Neural cell (in vitro differentiated cells): ENCODE results near the gene MYO19.

Experiments
- CTCF ChIP-seq: fragments of 450-650 bp; IDR thresholded peaks from 2 replicates; pipeline ENCODE4 v1.5.1; 2014; ENCODE audit warnings: antibody characterized with exemption, mild to moderate bottlenecking, moderate library complexity; ENCODE audit not compliant: poor library complexity, severe bottlenecking
- EP300 ChIP-seq: fragments of 450-650 bp; conservative IDR thresholded peaks from 2 replicates; pipeline ENCODE4 v1.6.1; 2014; ENCODE audit warnings: antibody characterized with exemption, mild to moderate bottlenecking, moderate library complexity; ENCODE audit not compliant: poor library complexity, severe bottlenecking
- EZH2 ChIP-seq: fragments of 200-600, 300-800 bp; shearing (Covaris generic), sonication (generic); IDR thresholded peaks from 2 replicates; pipeline ENCODE4 v1.6.1; 2014; ENCODE audit warnings: antibody characterized with exemption, low read length, borderline replicate concordance, mild to moderate bottlenecking; ENCODE audit not compliant: insufficient read depth, poor library complexity, severe bottlenecking
- POLR2AphosphoS5 ChIP-seq: IDR thresholded peaks from 2 replicates; pipeline ENCODE4 v1.6.1; 2012
- RAD21 ChIP-seq: fragments of 450-650 bp; conservative IDR thresholded peaks from 2 replicates; pipeline ENCODE4 v1.6.1; 2014; ENCODE audit warnings: antibody characterized with exemption, mild to moderate bottlenecking, moderate library complexity
- TAF1 ChIP-seq: IDR thresholded peaks from 2 replicates; pipeline ENCODE4 v1.6.1; 2012; ENCODE audit warnings: low read depth

- TF ChIP-seq RAD21 (peak; percentile 7), EZH2 (no peak), CTCF (peak; percentile 51), POLR2AphosphoS5 (peak; percentile 95), EP300 (no peak), TAF1 (no peak)
Measured at GRCh38 chr17:36534840-36535668, at the start of gene MYO19, which contains the start of gene PIGW.
